ENCODE results near the gene PCNX2.

PCNX2 gene

DNA sequence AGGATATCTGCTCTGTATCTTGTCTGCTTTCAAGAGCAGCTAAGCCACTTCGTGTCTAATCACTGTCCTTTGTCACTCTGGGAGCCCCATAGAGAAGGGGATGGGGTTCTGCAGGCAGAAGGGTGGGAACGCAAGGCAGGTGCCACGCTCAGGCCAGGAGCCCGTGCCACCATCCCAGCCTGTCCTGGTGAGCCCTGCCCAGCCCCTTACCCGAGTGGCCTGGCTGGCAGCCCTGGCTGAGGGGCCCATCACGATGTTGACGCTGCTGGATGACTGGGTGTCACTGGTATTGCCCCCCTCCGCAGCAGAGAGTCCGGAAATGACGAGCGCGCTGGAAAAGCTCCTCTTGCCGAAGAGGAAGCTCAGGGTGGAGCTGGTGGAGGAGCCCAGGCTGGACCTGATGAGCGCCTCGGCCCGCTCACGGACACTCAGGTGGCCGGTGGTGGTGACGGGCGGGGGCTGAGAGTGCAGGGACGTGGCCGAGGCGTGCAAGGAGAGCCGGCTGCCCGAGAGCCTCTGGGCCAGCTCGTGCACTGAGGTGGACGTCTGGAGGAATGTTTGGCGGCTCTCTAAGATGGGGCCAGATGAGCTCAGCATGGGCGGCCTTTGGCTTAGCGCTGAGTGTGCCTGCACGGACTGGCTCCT is 309.5 kb downstream of the PCNX2 start:
- Histone ChIP-seq H3K9ac (ENCODE audit: low read depth, low read length) (no peak overlapping the region), H3K27me3 (ENCODE audit: control insufficient read depth, insufficient read depth, low read length) (no peaks in the 10 kb centered on the region), H3K4me3 (ENCODE audit: low read length) (no peak overlapping the region), H3K36me3 (ENCODE audit: insufficient read depth, low read length) (peaks cover 5% of the 10 kb centered on the region), H3K9me3 (replicated peaks; ENCODE audit: low read length) (no peaks in the 10 kb centered on the region), H3K4me1 (ENCODE audit: control insufficient read depth, insufficient read depth, low read length) (peaks cover 2% of the 10 kb centered on the region), H3K4me2 (ENCODE audit: low read length) (no peak overlapping the region)

DNA sequence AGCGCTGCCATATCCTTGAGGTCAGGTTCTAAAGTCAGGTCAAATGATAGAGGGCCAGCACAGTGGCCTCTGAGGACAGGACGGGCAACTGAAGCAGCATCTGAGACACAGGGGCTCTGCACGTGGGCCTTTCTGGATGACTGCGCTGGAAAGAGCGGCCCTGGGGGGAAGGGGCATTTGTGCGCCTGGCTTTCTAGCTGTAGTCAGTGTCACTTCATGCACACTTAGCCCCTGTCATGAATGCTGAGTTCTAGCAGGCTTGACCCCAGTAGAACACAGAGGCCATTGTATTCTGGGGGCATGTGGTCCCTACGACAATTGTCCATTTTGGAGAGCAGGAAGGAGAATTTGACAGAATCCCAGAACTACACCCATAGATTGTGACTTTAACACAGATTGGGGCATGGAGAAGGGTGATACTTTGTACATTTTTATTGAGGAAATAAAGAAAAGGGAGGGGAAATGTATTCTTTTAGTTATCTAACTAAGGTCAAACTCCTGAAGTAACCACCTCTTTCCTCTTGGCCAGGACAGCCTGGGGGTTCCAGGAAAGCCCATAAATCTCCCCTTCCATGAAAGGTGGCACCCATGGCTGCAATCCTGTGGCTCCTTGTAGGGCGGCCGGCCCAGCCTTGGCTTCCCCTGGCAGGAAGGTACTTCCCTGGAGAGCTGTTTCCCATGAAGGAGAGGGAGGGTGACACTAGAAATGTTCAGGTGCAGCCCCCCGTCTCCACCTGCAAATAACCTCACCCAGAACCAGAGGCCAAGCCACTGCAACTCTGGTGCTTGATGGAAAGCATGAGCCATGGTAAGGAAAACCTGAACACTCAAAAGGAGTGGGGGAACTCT is 310.7 kb downstream of the PCNX2 start:
- H3K27me3 ChIP-seq (ENCODE audit: control insufficient read depth, insufficient read depth, low read length): no peaks in the 10 kb centered on the region
- no peak overlapping the region for H3K4me2 ChIP-seq (ENCODE audit: low read length)
- H3K9me3 ChIP-seq (replicated peaks; ENCODE audit: low read length): no peaks in the 10 kb centered on the region
- H3K4me3 ChIP-seq (ENCODE audit: low read length): no peak overlapping the region
- no peak overlapping the region for H3K9ac ChIP-seq (ENCODE audit: low read depth, low read length)
- peaks cover 5% of the 10 kb centered on the region for H3K36me3 ChIP-seq (ENCODE audit: insufficient read depth, low read length)
- H3K4me1 ChIP-seq (ENCODE audit: control insufficient read depth, insufficient read depth, low read length): peaks cover 2% of the 10 kb centered on the region

DNA sequence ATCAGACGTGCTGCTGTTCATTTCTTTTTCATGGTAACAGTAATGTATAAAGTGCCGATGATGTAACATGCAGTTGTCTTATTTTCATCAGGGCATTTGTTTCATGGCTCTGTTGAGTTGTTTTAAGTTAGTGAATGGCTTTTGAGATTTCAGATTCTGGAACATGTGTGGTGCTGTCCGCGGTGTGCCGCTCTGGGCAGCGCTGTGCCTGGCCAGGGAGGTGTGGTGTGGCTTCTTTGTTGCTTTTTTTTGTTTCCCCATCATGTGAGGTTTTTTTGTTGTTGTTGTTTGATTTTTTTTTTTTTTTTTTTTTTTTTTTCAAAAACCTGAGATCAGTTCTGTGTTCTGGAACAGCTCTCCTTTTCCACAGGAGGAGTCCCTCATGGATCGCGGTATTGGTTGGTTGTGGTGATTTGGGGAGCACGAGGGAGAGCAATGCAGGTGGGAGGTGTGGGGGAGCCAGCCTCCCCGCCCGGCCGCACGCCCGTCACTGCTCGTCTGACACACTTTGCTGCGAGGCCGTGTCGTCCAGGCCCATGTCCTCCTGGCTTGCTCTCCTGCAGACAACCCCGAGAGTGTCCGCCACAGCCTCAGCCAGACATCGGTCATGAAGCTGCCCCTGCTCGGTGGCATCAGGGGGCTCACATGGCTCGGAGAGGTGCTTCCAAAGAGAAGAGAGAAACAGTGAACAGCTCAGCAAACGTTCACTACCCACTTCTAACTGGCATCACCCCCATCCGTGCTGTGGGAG is 311.5 kb downstream of the PCNX2 start:
- Histone ChIP-seq H3K36me3 (ENCODE audit: insufficient read depth, low read length) (peaks cover 5% of the 10 kb centered on the region), H3K4me1 (ENCODE audit: control insufficient read depth, insufficient read depth, low read length) (peaks cover 2% of the 10 kb centered on the region), H3K27me3 (ENCODE audit: control insufficient read depth, insufficient read depth, low read length) (no peaks in the 10 kb centered on the region), H3K4me3 (ENCODE audit: low read length) (no peak overlapping the region), H3K9ac (ENCODE audit: low read depth, low read length) (no peak overlapping the region), H3K9me3 (replicated peaks; ENCODE audit: low read length) (no peaks in the 10 kb centered on the region), H3K4me2 (ENCODE audit: low read length) (no peak overlapping the region)

DNA sequence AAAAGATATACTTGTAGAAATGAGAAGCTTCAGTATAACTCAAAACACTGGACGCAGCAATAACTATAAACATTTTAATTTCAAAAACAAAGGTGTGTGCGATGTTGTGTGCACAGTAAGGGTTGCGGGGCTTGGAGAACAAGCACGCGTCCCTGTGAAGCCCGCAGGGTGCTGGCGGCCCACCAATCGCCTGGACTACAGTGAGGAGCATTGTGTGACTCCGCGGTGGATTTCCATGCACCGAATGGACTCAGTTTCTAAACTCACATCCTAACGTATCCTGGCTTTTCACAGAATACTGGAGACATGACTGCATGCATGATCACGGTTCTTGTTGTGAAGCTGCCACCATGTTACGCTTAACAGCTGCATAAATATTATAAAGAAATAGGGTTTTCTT is 312.1 kb downstream of the PCNX2 start:
- Histone ChIP-seq H3K9ac (ENCODE audit: low read depth, low read length) (no peak overlapping the region), H3K4me1 (ENCODE audit: control insufficient read depth, insufficient read depth, low read length) (no peaks in the 10 kb centered on the region), H3K4me2 (ENCODE audit: low read length) (no peak overlapping the region), H3K36me3 (ENCODE audit: insufficient read depth, low read length) (peaks cover 8% of the 10 kb centered on the region), H3K9me3 (replicated peaks; ENCODE audit: low read length) (no peaks in the 10 kb centered on the region), H3K4me3 (ENCODE audit: low read length) (no peak overlapping the region), H3K27me3 (ENCODE audit: control insufficient read depth, insufficient read depth, low read length) (no peaks in the 10 kb centered on the region)

DNA sequence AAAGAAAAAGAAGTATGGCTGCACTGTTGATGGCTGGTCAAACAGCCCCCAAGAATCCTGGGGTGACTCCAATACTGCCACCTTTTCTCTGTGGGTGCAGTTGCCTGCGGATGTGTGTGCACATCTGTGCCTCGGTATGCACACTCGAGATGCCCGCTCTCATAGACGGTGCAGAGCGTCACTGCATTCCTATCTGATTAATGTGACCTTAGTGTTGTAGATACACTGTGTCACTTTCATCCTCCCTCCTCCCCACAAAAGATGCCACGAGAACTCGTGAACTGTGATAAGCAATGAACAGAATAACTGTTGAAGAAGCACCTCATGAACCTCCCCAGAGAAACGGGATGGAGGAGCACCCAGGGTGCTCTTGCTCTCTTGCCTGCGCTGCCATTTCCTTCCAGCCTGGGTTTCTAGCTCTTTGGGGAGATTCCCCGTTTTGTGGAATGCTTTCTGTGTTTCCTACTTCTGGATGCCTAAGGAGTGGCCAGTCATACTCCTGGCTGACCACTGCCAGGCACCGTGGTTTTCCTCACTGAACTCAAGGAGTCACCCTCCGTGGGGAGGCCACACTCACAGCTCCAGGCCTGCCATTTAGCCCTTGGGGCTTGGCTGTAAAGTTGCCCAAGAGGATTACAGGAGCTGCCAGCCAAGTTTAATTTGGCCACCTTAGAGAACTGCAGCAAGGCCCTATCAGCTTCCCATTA is 313.1 kb downstream of the PCNX2 start:
- no peak overlapping the region for H3K4me2 ChIP-seq (ENCODE audit: low read length)
- H3K27me3 ChIP-seq (ENCODE audit: control insufficient read depth, insufficient read depth, low read length): no peaks in the 10 kb centered on the region
- no peak overlapping the region for H3K4me3 ChIP-seq (ENCODE audit: low read length)
- H3K9ac ChIP-seq (ENCODE audit: low read depth, low read length): no peak overlapping the region
- peaks cover 8% of the 10 kb centered on the region for H3K36me3 ChIP-seq (ENCODE audit: insufficient read depth, low read length)
- H3K9me3 ChIP-seq (replicated peaks; ENCODE audit: low read length): no peaks in the 10 kb centered on the region
- no peaks in the 10 kb centered on the region for H3K4me1 ChIP-seq (ENCODE audit: control insufficient read depth, insufficient read depth, low read length)

DNA sequence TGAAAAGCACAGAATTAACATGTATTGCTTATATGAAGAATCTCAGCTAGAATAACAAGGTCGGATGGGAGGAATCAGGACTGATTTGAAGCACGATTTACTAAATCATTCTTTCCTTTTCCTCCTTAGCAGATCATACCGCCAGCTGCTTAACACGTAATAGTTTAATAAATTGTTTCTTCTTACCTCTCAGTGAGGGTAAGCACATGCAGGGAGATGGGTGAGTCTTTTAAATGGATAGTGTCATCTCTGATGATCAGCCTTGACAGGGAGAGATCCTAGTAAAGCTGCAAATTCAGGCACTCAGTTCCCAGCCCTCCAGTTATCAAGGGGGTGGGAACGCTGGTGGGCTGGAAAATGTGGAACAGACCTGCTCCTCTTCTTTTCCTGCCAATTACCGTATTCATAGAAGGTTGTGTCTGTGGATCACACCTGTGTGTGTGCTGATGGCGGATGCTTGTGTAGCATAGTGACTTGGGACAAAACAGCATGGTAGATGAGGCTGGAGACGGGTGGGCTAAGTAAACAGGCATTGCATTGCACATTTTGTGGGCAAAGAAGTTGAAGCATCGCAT is 314.5 kb downstream of the PCNX2 start:
- H3K4me3 ChIP-seq (ENCODE audit: low read length): no peak overlapping the region

DNA sequence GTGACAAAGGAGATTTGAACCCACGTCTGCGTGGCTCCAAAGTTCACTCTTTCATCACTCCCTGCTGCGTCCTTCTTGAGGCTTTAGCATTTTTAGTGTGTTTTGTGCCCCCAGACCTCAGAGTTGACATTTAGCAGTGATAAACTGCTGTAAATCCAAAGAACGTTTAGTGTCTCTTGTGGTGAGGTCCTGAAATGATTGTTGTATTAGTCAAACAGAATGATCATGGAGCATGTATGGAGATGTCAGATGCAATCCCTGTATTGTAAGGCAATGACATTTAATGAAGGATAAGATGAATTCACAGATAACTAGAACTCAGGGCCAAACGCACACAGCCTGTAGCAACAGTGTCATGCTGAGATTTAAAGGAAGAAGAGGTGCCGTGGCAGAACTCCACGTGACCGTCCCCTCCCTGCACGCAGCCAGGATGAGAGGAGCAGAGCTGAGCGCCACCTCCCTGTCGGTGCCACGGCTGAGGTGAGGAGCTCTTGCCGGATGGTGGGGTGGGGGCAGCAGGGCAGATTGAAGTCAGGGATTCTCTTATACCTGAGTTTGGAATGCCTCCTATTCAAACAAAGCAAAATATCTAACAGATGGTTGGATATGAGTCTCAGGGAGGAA is 315.1 kb downstream of the PCNX2 start:
- Histone ChIP-seq H3K27me3 (ENCODE audit: control insufficient read depth, insufficient read depth, low read length) (no peaks in the 10 kb centered on the region), H3K4me3 (ENCODE audit: low read length) (no peak overlapping the region), H3K9ac (ENCODE audit: low read depth, low read length) (no peak overlapping the region), H3K36me3 (ENCODE audit: insufficient read depth, low read length) (peaks cover 17% of the 10 kb centered on the region), H3K4me2 (ENCODE audit: low read length) (no peak overlapping the region), H3K4me1 (ENCODE audit: control insufficient read depth, insufficient read depth, low read length) (no peaks in the 10 kb centered on the region), H3K9me3 (replicated peaks; ENCODE audit: low read length) (no peaks in the 10 kb centered on the region)

More for the DNA sequence above, 314.5 kb downstream of the PCNX2 start:
- Histone ChIP-seq H3K9me3 (replicated peaks; ENCODE audit: low read length) (no peaks in the 10 kb centered on the region), H3K27me3 (ENCODE audit: control insufficient read depth, insufficient read depth, low read length) (no peaks in the 10 kb centered on the region), H3K9ac (ENCODE audit: low read depth, low read length) (no peak overlapping the region), H3K4me1 (ENCODE audit: control insufficient read depth, insufficient read depth, low read length) (no peaks in the 10 kb centered on the region), H3K4me2 (ENCODE audit: low read length) (no peak overlapping the region), H3K36me3 (ENCODE audit: insufficient read depth, low read length) (peaks cover 17% of the 10 kb centered on the region)

DNA sequence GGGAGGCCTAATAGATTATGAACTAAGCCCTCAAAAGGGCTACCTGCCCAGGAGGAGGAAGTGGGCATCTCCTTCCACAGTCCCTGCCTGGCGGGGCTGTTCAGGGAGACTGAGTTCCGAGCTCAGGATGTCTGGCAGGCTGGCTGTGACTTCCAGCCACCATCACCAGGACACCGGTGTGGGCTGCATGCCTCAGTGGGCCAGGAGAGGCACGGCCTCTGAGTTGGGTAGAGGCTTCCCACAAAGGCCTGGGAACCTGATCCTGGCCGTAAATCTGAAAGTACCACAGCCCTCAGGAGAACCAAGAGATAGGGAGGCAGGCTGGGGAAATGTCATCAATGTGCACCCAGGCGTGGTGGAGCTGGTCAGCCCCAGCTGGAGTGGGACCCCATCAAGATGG is 316.0 kb downstream of the PCNX2 start:
- Histone ChIP-seq H3K36me3 (ENCODE audit: insufficient read depth, low read length) (peaks cover 18% of the 10 kb centered on the region), H3K9ac (ENCODE audit: low read depth, low read length) (no peak overlapping the region), H3K4me1 (ENCODE audit: control insufficient read depth, insufficient read depth, low read length) (no peaks in the 10 kb centered on the region), H3K4me2 (ENCODE audit: low read length) (no peak overlapping the region), H3K4me3 (ENCODE audit: low read length) (no peak overlapping the region), H3K27me3 (ENCODE audit: control insufficient read depth, insufficient read depth, low read length) (no peaks in the 10 kb centered on the region), H3K9me3 (replicated peaks; ENCODE audit: low read length) (no peaks in the 10 kb centered on the region)

DNA sequence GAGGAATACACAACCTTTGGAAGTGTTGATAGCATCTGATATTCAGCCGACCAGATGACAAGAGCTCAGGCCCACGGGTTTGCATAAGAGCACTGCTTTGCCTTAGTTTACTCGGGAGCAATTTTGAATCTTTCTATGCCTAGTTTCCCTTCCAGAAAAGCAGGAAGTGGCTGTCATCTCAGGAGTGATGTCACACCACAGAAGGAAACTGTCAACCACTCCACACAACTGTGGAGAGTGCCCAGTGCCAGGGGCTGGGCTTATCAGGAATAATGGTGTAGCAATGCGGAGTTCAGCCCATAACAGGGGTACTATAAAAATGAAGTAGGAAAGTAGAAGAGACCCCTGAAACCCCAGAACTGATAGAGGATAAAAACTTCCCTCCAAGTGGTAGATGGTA is 316.7 kb downstream of the PCNX2 start:
- Histone ChIP-seq H3K4me3 (ENCODE audit: low read length) (no peak overlapping the region), H3K9me3 (replicated peaks; ENCODE audit: low read length) (peaks cover 5% of the 10 kb centered on the region), H3K36me3 (ENCODE audit: insufficient read depth, low read length) (peaks cover 16% of the 10 kb centered on the region), H3K4me2 (ENCODE audit: low read length) (no peak overlapping the region), H3K27me3 (ENCODE audit: control insufficient read depth, insufficient read depth, low read length) (no peaks in the 10 kb centered on the region), H3K9ac (ENCODE audit: low read depth, low read length) (no peak overlapping the region), H3K4me1 (ENCODE audit: control insufficient read depth, insufficient read depth, low read length) (no peaks in the 10 kb centered on the region)

DNA sequence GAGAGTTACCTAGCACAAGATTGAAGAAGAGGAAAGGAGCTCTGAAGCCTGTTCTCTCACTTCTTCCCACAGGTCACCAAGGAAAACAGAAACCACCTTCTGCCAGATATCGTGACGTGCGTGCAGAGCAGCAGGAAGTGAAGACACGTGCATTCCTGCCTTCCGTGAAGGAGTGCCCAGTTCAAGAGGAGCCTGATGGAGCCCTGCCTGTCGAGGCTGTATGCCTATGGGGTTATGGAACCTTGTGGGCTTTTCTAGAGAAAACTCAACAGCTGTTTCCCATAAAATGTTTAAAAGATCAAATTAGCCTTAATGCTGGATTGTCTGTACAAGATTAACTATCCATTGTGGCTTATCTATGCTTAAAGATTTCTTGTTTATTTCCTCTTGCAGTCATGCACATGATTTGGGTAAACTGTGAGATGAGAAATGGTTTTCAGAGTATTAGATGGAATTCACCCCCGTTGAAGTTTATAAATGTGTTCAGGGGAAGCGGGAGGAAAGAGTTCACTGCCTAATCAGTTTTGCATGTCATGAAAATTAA is 317.4 kb downstream of the PCNX2 start:
- H3K4me2 ChIP-seq (ENCODE audit: low read length): no peak overlapping the region
- no peaks in the 10 kb centered on the region for H3K4me1 ChIP-seq (ENCODE audit: control insufficient read depth, insufficient read depth, low read length)
- peaks cover 11% of the 10 kb centered on the region for H3K9me3 ChIP-seq (replicated peaks; ENCODE audit: low read length)
- H3K36me3 ChIP-seq (ENCODE audit: insufficient read depth, low read length): peaks cover 23% of the 10 kb centered on the region
- H3K27me3 ChIP-seq (ENCODE audit: control insufficient read depth, insufficient read depth, low read length): no peaks in the 10 kb centered on the region
- no peak overlapping the region for H3K4me3 ChIP-seq (ENCODE audit: low read length)
- H3K9ac ChIP-seq (ENCODE audit: low read depth, low read length): no peak overlapping the region

Measured in skeletal muscle satellite cell (primary cell).